KMS-11 (cell line): ENCODE measurements around the gene GRID1.

Source experiments
- H2AFZ ChIP-seq: fragments of 200-600 bp; sonication (generic); 2 replicates; pipeline ENCODE4 v1.6.1; 2016; ENCODE audit warnings: antibody characterized with exemption, mixed run types, low read depth
- H3K27ac ChIP-seq: fragments of 200-600 bp; sonication (generic); 2 replicates; pipeline ENCODE4 v1.6.1; 2016; ENCODE audit warnings: mild to moderate bottlenecking, mixed run types
- H3K27me3 ChIP-seq: fragments of 200-600 bp; sonication (generic); 2 replicates; pipeline ENCODE4 v1.6.1; 2017; ENCODE audit warnings: mild to moderate bottlenecking, low read depth, mixed run types, moderate library complexity; ENCODE audit not compliant: insufficient read depth
- H3K36me3 ChIP-seq: fragments of 200-600 bp; sonication (generic); 2 replicates; pipeline ENCODE4 v1.6.1; 2017; ENCODE audit warnings: mild to moderate bottlenecking, mixed run types; ENCODE audit not compliant: insufficient read depth
- H3K4me1 ChIP-seq: fragments of 200-600 bp; sonication (generic); 2 replicates; pipeline ENCODE4 v1.6.1; 2016; ENCODE audit warnings: mild to moderate bottlenecking, low read depth, mixed run types; ENCODE audit not compliant: poor library complexity, severe bottlenecking
- H3K4me2 ChIP-seq: fragments of 200-600 bp; sonication (generic); 2 replicates; pipeline ENCODE4 v1.7.0; 2016; ENCODE audit warnings: mild to moderate bottlenecking, mixed run types
- H3K4me3 ChIP-seq: fragments of 200-600 bp; sonication (generic); IDR thresholded peaks from 2 replicates; pipeline ENCODE4 v1.6.1; 2017; ENCODE audit warnings: low read depth, low read length, mixed read lengths; ENCODE audit not compliant: insufficient read depth
- H3K79me2 ChIP-seq: fragments of 200-600 bp; sonication (generic); 2 replicates; pipeline ENCODE4 v1.6.1; 2016; ENCODE audit warnings: low read depth, mixed run types; ENCODE audit not compliant: insufficient read depth
- H3K9ac ChIP-seq: fragments of 200-600 bp; sonication (generic); 2 replicates; pipeline ENCODE4 v1.6.1; 2016; ENCODE audit warnings: mild to moderate bottlenecking, mixed run types
- H4K20me1 ChIP-seq: fragments of 200-600 bp; sonication (generic); 2 replicates; pipeline ENCODE4 v1.6.1; 2016; ENCODE audit warnings: mild to moderate bottlenecking, mixed run types; ENCODE audit not compliant: insufficient read depth
- TF ChIP-seq, protein P1 (sequence below): fragments of 200-600 bp; sonication (generic); conservative IDR thresholded peaks from 2 replicates; pipeline ENCODE4 v1.6.1; 2017; ENCODE audit warnings: low read depth, mild to moderate bottlenecking, antibody characterized with exemption, low read length, moderate library complexity, mixed read lengths

Gene GRID1

DNA sequence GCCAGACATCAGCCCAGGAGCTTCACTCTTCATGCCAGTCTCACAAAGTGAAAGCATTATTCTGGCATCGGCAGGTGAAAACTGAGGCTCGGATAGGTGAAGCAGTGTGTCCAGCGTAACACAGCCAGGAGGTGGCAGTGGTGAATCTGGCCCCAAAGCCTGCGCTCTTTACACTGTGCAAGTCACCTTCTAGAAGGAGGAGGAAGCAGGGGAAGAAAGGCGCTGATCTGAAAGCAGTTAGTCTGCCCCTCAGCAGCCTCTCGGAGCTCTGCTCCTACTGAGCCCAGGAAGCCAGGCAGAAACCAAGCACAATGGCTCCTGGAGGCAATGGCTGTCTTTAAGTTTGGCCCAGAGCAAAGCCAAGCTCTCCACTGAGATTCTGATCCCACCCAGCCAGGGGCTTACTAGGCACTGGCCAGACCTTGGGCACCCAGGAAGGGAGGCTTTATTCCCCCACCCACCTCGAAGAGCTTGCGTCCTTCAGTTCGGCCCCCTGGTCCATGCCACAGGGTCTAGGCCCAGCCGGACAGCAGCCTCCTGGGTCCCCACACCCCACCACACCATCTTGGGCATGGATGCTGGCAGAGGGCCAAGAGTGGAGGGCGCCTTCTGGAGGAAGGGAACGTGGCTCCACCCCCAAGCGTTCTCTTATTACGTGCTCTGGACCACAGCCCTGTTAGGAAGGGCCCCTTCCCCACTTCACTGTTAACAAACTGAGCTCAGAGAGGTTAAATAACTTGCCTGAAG is 104.5 kb downstream of the GRID1 start:
- Histone ChIP-seq H3K4me1 (no peaks in the 10 kb centered on the region), H2AFZ (no peak overlapping the region), H3K4me2 (no peak overlapping the region)

GRCh38 chr10:86261470-86261869 is 105.1 kb downstream of the GRID1 start:
- Histone ChIP-seq H3K4me3 (no peak overlapping the region), H3K4me2 (no peak overlapping the region), H3K79me2 (no peaks in the 10 kb centered on the region), H3K9ac (no peak overlapping the region), H3K27me3 (no peaks in the 10 kb centered on the region), H2AFZ (no peak overlapping the region), H3K4me1 (no peaks in the 10 kb centered on the region), H4K20me1 (no peaks in the 10 kb centered on the region), H3K27ac (no peak overlapping the region), H3K36me3 (no peaks in the 10 kb centered on the region)
- TF ChIP-seq, protein P1, sequence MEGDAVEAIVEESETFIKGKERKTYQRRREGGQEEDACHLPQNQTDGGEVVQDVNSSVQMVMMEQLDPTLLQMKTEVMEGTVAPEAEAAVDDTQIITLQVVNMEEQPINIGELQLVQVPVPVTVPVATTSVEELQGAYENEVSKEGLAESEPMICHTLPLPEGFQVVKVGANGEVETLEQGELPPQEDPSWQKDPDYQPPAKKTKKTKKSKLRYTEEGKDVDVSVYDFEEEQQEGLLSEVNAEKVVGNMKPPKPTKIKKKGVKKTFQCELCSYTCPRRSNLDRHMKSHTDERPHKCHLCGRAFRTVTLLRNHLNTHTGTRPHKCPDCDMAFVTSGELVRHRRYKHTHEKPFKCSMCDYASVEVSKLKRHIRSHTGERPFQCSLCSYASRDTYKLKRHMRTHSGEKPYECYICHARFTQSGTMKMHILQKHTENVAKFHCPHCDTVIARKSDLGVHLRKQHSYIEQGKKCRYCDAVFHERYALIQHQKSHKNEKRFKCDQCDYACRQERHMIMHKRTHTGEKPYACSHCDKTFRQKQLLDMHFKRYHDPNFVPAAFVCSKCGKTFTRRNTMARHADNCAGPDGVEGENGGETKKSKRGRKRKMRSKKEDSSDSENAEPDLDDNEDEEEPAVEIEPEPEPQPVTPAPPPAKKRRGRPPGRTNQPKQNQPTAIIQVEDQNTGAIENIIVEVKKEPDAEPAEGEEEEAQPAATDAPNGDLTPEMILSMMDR, result no peak

More for the DNA sequence above, 104.5 kb downstream of the GRID1 start:
- no peaks in the 10 kb centered on the region for H4K20me1 ChIP-seq
- TF ChIP-seq, protein P1, result no peak
- no peak overlapping the region for H3K27ac ChIP-seq
- no peaks in the 10 kb centered on the region for H3K36me3 ChIP-seq
- no peak overlapping the region for H3K9ac ChIP-seq
- H3K27me3 ChIP-seq, result no peaks in the 10 kb centered on the region
- no peaks in the 10 kb centered on the region for H3K79me2 ChIP-seq
- H3K4me3 ChIP-seq, result no peak overlapping the region

GRCh38 chr10:86260564-86260963 is 106.0 kb downstream of the GRID1 start:
- H3K4me3 ChIP-seq, result no peak overlapping the region
- TF ChIP-seq, protein P1, result no peak
- no peak overlapping the region for H3K4me2 ChIP-seq
- H3K79me2 ChIP-seq, result no peaks in the 10 kb centered on the region
- no peak overlapping the region for H3K27ac ChIP-seq
- no peak overlapping the region for H2AFZ ChIP-seq
- H4K20me1 ChIP-seq, result no peaks in the 10 kb centered on the region
- no peaks in the 10 kb centered on the region for H3K27me3 ChIP-seq
- H3K9ac ChIP-seq, result no peak overlapping the region
- H3K4me1 ChIP-seq, result no peaks in the 10 kb centered on the region
- no peaks in the 10 kb centered on the region for H3K36me3 ChIP-seq

DNA sequence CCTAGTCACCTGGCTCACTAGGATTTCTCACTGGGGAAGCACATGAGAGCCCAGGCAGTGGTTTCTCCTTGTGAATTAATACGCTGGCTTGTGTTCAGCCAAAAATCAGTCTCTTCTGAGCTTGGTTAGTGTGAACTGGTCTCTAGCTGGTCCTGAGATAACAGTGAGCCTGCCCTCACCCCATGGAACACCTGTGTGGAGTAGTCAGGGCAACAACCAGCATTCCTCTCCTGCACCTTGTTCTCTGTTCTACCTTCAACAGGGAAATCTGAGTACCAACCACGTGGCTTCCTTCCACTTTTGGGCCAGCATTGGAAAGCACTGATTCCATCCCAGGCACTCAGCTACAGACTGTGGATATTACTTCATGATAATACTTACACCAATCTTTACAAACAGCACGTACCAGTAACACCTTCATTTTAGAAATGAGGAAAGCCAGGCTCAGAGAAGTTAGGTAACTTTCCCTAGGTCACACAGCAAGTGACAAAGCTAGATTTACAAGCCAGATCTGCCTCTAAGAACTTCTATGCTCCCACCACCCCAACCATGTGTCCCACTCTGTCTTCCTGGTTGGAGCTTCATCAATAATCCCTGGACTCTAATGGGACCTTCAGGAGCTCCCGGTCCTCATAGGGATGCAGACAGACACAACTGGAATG is 106.6 kb downstream of the GRID1 start:
- no peak overlapping the region for H2AFZ ChIP-seq
- H3K9ac ChIP-seq, result no peak overlapping the region
- H3K79me2 ChIP-seq, result no peaks in the 10 kb centered on the region
- H3K4me1 ChIP-seq, result no peaks in the 10 kb centered on the region
- no peak overlapping the region for H3K27ac ChIP-seq
- no peaks in the 10 kb centered on the region for H4K20me1 ChIP-seq
- H3K36me3 ChIP-seq, result no peaks in the 10 kb centered on the region
- no peak overlapping the region for H3K4me2 ChIP-seq
- TF ChIP-seq, protein P1, result no peak
- no peaks in the 10 kb centered on the region for H3K27me3 ChIP-seq
- H3K4me3 ChIP-seq, result no peak overlapping the region
